NCI-H345 treated with DMSO at 0.1 percent for 48 hours (cell line): Measurements from ENCODE around the gene ELF2.
A peak's percentile ranks its signal among the peaks of the same experiment; 100 is the strongest.
"Not testable (repeated sequence)": the region's sequence is repeated elsewhere in the genome, so short reads cannot be mapped to it uniquely, and the experiment has no call there.

Experiments
- DNase-seq: peaks from one replicate; lab custom pipeline; 2025; ENCODE audit not compliant: unreplicated experiment; lab: John Stamatoyannopoulos, UW

The ELF2 gene

DNA sequence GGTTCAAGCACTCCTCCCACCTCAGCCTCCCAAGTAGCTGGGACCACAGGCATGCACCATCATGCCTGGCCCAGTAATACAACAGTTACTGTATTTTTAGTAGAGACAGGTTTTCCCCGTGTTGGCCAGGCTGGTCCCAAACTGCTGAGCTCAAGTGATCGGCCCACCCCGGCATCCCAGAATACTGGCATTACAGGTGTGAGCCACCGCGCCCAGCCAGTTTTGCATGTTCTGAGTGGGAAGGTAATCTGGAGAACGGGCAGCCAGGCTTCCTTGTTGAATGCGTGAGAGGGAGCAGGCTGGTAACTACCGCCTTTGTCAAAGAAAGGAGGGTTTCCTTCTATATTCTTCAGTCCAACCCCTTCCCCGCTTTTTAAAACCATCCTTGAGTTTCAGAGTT, 152.3 kb downstream of the ELF2 start:
- DNase-seq: no peak

DNA sequence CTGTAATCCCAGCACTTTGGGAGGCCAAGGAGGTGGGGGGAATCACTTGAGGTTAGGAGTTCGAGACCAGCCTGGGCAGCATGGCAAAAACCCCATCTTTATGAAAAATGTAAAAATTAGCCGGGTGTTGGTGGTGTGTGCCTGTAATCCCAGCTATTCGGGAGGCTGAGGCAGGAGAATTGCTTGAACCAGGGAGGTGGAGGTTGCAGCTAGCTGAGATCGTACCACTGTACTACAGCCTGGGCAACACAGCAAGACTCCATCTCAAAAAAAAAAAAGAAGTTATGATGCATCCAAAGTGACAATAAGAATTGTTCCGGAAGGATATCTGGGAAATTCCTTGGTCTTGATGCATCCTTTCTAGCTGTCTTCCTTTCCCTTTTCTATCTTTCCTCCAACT, 154.2 kb downstream of the ELF2 start:
- no peak for DNase-seq

DNA sequence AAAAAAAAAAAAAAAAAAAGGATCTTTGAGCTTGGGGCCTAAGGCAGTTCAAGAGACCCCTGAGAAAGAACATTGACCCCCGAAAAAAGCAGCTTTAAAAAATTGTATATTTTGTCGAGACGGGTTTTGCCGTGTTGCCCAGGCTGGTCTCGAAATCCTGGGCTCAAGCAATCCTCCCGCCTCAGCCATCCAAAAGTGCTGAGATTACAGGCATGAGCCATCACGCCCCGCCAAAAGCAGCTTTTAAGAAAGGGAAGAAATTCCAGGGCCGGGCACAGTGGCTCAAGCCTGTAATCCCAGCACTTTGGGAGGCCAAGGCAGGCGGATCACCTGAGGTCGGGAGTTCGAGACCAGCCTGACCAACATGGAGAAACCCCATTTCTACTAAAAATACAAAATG, 155.9 kb downstream of the ELF2 start:
- not testable (repeated sequence) for DNase-seq

- DNase-seq: no peak
These were observed 156.6 kb downstream of the ELF2 start for GRCh38 chr4:139020384-139020783.

DNA sequence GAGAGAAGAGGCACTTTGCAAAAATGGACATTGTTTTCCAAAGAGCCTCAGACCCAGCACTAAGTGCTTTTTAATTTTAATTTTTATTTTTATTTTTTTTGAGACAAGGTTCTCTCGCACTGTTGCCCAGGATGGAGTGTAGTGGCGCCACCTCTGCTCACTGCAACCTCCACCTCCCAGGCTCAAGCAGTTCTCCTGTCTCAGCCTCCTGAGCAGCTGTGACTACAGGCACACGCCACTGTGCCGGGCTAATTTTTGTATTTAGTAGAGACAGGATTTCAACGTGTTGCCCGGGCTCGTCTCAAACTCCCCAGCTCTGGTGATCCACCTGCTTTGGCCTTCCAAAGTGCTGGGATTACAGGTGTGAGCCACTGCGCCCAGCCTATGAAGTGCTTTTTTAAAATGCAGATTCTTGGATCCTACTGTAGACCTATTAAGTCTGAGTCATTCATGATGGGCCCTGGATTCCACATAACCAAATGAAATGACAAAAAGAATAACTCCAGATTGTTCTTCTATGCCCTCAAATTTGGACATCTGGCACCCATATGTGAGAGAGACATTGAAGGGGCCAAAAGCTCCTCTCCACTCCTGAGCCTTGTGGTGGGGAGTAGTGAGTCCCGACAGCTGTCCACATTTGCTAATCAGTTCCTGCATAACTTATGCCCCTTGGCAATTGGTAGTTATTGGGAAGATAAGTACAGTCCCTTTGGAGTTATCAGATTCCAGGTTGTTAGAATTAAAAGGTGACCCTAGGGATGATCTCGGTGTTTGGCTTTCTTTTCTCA, 157.9 kb downstream of the ELF2 start:
- DNase-seq: no peak

DNA sequence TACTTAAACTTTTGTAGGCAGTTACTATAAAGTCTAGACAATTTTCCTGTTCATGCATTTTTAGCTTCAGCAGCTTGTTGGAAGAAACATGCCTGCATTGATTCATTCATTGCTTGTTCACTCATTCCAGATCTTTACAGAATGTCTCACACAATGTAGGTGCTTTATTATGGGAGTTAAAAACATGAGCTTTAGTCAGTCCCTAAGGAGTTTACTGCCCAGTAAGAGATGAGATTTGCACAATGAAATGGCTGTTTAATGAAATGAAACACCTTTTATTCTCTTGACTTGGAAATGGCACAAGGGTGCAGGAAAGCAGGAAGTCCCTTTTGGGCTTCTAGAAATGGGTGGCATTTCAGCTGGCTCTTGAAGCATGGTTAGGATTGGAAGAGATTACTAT, 158.5 kb downstream of the ELF2 start:
- DNase-seq: no peak

DNA sequence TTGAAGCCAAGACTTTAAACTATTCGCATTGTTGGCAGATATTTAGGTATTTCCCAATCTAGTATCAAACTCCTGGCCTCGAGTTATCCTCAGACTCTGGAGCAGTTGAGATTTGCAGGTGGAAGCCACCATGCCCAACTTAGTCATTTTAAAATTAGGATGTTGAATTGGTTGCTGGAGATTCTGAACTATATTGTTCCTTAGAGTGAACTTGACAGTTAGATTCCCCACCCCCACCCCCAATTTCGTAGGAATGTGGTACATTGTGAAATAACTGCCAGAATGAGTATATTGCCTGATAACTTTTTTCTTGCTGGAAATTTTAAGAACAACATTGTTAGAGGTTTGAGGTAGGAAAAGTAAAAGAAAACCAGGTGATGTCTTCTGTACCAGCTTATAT, 159.2 kb downstream of the ELF2 start:
- DNase-seq: no peak

- no peak for DNase-seq
These were observed 161.0 kb downstream of the ELF2 start for GRCh38 chr4:139015948-139016471.

DNA sequence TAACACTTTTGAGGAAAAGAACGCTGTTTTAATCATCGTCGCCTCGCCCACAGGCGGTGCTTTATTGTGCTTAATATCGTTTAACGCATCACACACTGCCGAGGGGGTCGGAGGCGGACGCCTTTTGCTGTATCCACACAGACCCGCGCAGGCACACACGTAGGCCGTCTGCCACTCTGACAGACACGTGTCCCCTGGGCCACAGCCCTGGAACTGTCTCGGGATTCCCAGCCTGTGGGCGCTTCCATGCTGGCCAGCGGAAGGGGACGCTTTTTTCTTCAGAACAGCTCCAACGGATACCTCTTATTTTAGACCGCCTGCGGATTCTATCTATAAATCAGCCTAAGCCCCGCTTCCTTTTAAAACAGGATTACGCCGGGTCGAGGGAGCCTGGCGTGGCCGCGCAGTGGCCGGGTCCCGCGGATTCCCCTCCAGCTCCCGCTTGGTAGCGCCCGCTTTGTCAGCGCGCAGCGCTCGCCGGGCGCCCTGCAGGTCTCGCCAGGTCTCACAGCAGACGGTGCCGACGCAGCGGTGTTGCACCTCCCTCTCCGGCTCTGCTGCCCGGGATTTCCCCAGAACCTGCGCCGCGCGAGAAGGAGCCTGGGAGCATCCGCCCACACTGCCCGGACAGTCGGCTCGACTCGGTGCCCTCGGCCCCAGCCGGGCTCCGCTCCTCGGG, 161.6 kb downstream of the ELF2 start, which contains the start of gene NOCT:
Gene NOCT, plus strand, starts transcription at position 513 of the 679 bp plus-strand sequence. CDS start 201 bp downstream, outside the sequence.
- peak; percentile 58 for DNase-seq

DNA sequence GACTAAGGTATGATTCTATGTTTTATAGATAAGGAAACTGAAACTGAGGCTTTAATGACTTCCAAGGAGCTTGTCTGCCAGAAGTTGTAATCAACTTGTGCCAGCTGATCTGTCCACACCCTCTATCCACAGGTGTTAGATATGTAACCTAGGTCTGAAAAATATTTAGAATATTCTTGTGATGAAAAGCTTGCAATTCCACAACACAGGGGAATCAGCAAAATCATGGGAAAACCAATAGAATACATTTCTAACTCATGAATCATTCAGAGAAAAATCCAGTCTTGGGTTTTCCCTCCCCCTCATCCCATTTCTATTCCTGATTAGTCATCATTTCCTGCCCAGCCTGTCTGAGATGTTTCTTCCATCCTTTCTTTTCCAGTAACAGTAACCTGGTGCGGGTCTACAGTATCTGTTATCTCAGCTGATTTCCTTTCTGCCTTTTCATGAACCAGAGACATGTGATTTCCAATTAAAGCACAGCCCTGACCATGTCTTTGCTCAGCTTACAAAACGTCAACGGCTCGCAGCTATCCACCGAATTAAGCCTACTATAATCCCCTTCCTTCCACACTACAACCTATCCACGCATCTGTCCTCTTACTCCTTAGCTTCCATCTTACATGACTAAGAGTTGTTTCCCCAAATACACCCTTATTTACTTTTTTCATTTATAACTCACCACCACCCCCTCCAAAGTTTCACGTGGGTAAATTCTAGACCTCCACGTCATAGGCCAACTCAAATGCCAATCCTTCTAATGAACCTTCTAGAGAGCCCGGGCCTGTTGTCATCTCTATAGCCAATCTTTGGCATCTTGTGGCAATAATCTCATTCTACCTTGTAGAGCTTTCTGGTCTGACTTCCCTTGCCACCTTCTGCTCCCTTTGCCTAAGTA, 162.4 kb downstream of the ELF2 start:
- no peak for DNase-seq

DNA sequence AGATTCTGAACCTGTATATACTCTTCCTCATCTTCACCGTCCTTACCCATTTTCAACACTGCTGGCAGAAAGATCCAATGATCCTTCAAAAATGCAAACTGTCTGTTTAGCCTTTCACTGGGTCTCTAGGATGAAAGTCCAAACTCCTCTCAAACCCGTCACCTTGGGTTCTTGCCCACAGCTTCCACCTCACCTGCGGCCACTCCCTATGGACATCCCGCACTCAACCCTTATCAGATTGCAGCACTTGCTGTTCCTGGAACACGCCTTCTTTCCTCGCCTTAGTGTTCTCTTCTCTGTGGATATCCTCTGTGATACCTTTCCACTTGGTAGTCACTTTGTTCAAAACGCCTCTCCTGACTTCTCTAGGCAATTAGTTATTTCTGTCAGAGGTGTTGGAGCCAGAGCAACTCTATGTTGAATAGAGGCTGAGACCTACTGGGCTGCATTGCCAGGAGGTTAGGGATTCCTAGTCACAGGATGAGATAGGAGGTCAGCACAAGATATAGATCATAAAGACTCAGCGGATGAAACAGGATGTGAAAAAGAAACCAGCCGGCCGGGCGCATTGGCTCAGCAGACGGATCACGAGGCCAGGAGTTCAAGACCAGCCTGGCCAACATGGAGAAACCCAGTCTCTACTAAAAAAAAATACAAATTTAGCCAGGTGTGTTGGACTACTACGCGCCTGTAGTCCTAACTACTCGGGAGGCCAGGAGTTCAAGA, 165.6 kb downstream of the ELF2 start:
- DNase-seq: no peak

GRCh38 chr4:139009702-139010101, 167.3 kb downstream of the ELF2 start:
- DNase-seq: no peak

DNA sequence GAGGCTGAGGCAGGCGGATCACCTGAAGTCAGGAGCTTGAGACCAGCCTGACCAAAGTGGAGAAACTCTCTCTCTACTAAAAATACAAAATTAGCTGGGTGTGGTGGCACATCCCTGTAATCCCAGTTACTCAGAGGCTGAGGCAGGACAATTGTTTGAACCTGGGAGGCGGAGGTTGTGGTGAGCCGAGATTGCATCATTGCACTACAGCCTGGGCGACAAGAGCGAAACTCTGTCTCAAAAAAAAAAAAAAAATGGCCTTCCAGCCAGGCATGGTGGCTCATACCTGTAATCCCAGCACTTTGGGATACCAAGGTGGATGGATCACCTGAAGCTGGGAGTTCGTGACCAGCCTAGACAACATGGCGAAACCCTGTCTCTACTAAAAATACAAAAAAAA, 168.7 kb downstream of the ELF2 start:
- DNase-seq: not testable (repeated sequence)

GRCh38 chr4:139007640-139008039, 169.4 kb downstream of the ELF2 start:
- no peak for DNase-seq
